Trophoblast cell (in vitro differentiated cells and primary cell): ENCODE results near the gene SEPTIN10.
A peak's percentile ranks its signal among the peaks of the same experiment; 100 is the strongest.
"Not testable (repeated sequence)": the region's sequence is repeated elsewhere in the genome, so short reads cannot be mapped to it uniquely, and the experiment has no call there.

Experiments used
- DNase-seq, 2 donors: peaks; one replicate each; pipeline ENCODE4 v3.0.0-alpha.2; 2016
- H2AFZ ChIP-seq: 2 replicates; pipeline ENCODE4 v1.6.1; 2013; ENCODE audit warnings: low read length, moderate library complexity, mild to moderate bottlenecking; ENCODE audit not compliant: insufficient read depth, poor library complexity
- H2AK5ac ChIP-seq: 2 replicates; pipeline ENCODE4 v1.6.1; 2013; ENCODE audit warnings: mild to moderate bottlenecking, low read length
- H2BK120ac ChIP-seq: 2 replicates; pipeline ENCODE4 v1.6.1; 2013; ENCODE audit warnings: low read length, mild to moderate bottlenecking, moderate library complexity; ENCODE audit not compliant: insufficient read depth, poor library complexity
- H2BK12ac ChIP-seq: 2 replicates; pipeline ENCODE4 v1.6.1; 2013; ENCODE audit warnings: mild to moderate bottlenecking, low read length, moderate library complexity
- H2BK5ac ChIP-seq: 2 replicates; pipeline ENCODE4 v1.6.1; 2013; ENCODE audit warnings: low read length, low read depth, moderate library complexity, mild to moderate bottlenecking; ENCODE audit not compliant: poor library complexity
- H3K14ac ChIP-seq: 2 replicates; pipeline ENCODE4 v1.6.1; 2013; ENCODE audit warnings: mild to moderate bottlenecking, low read length
- H3K18ac ChIP-seq: 2 replicates; pipeline ENCODE4 v1.6.1; 2013; ENCODE audit warnings: mild to moderate bottlenecking, low read length
- H3K23ac ChIP-seq: 2 replicates; pipeline ENCODE4 v1.6.1; 2013; ENCODE audit warnings: low read length
- H3K27ac ChIP-seq: 2 replicates; pipeline ENCODE4 v1.5.1; 2013; ENCODE audit warnings: low read depth, mild to moderate bottlenecking, inconsistent platforms, low read length, moderate library complexity
- H3K27me3 ChIP-seq: 2 replicates; pipeline ENCODE4 v1.6.1; 2013; ENCODE audit warnings: inconsistent platforms, mild to moderate bottlenecking, low read length, moderate library complexity; ENCODE audit not compliant: insufficient read depth
- H3K36me3 ChIP-seq, 2 experiments: 1 replicate in 1 of 2; 2 replicates in 1 of 2; pipeline ENCODE4 v1.6.1; 2013; ENCODE audit warnings: low read length in 2 of 2, mild to moderate bottlenecking in 2 of 2, moderate library complexity in 1 of 2; ENCODE audit not compliant: insufficient read depth in 2 of 2, control insufficient read depth in 1 of 2
- H3K4ac ChIP-seq: 2 replicates; pipeline ENCODE4 v1.6.1; 2013; ENCODE audit warnings: low read depth, mild to moderate bottlenecking, low read length, moderate library complexity
- H3K4me1 ChIP-seq, 2 experiments: 1 replicate in 1 of 2; 2 replicates in 1 of 2; pipeline ENCODE4 v1.6.1; 2013; ENCODE audit warnings: low read length in 2 of 2, mild to moderate bottlenecking in 2 of 2, moderate library complexity in 1 of 2; ENCODE audit not compliant: insufficient read depth in 2 of 2, control insufficient read depth in 1 of 2
- H3K4me2 ChIP-seq: 2 replicates; pipeline ENCODE4 v1.6.1; 2013; ENCODE audit warnings: inconsistent platforms, mild to moderate bottlenecking, low read length, moderate library complexity
- H3K4me3 ChIP-seq: 2 replicates; pipeline ENCODE4 v1.5.1; 2013; ENCODE audit warnings: mild to moderate bottlenecking, low read depth, low read length, inconsistent platforms
- H3K79me1 ChIP-seq: one replicate; pipeline ENCODE4 v1.6.1; 2013; ENCODE audit warnings: low read length
- H3K79me2 ChIP-seq: 2 replicates; pipeline ENCODE4 v1.6.1; 2013; ENCODE audit warnings: low read length, mild to moderate bottlenecking; ENCODE audit not compliant: control insufficient read depth, insufficient read depth, poor library complexity
- H3K9ac ChIP-seq: 2 replicates; pipeline ENCODE4 v1.6.1; 2013; ENCODE audit warnings: mild to moderate bottlenecking, low read length
- H3K9me3 ChIP-seq: 2 replicates; pipeline ENCODE4 v1.6.1; 2013; ENCODE audit warnings: low read depth, mild to moderate bottlenecking, control low read depth, inconsistent platforms, low read length; ENCODE audit not compliant: insufficient read depth
- H4K12ac ChIP-seq: 2 replicates; pipeline ENCODE4 v1.6.1; 2013; ENCODE audit warnings: low read depth, mild to moderate bottlenecking, low read length, moderate library complexity
- H4K8ac ChIP-seq: 2 replicates; pipeline ENCODE4 v1.6.1; 2013; ENCODE audit warnings: low read depth, mild to moderate bottlenecking, low read length, moderate library complexity
- H4K91ac ChIP-seq: one replicate; pipeline ENCODE4 v1.6.1; 2013; ENCODE audit warnings: low read depth, mild to moderate bottlenecking, low read length, moderate library complexity
- WGBS: extraction: QIAGEN DNeasy Blood & Tissue Kit; methylation state at CpG from one replicate; pipeline ENCODE4 v1.1.7; 2013; ENCODE audit warnings: missing lambda C conversion rate; ENCODE audit not compliant: insufficient read length, insufficient coverage; ENCODE audit errors: extremely low coverage; 5-methylcytosine and 5-hydroxymethylcytosine counted together

Gene SEPTIN10

GRCh38 chr2:109640000-109640399 is 26.2 kb upstream of the SEPTIN10 start:
- H3K4me3 ChIP-seq, H3K36me3 ChIP-seq, H2BK5ac ChIP-seq, H3K14ac ChIP-seq, H3K4ac ChIP-seq, H3K79me2 ChIP-seq, H3K4me1 ChIP-seq, H3K9ac ChIP-seq, H3K18ac ChIP-seq, H2AFZ ChIP-seq, H2AK5ac ChIP-seq, H4K8ac ChIP-seq, H3K23ac ChIP-seq, H3K27ac ChIP-seq, H3K4me2 ChIP-seq, H3K27me3 ChIP-seq, H2BK120ac ChIP-seq, H4K91ac ChIP-seq, H3K9me3 ChIP-seq, H4K12ac ChIP-seq: not testable (repeated sequence)
- Histone ChIP-seq H2BK12ac (peak overlapping the region; percentile 77), H3K79me1 (peaks cover 15% of the 10 kb centered on the region)
- peak; percentile 68 to 76 for DNase-seq
- WGBS = no CpG with 5 or more reads among the region's 9 CpGs

GRCh38 chr2:109638795-109639194 is 25.0 kb upstream of the SEPTIN10 start:
- H3K4me3 ChIP-seq = no peak overlapping the region
- no peak overlapping the region for H3K4ac ChIP-seq
- peaks cover 4 to 6% of the 10 kb centered on the region in 2 experiments for H3K4me1 ChIP-seq
- H4K12ac ChIP-seq = no peak overlapping the region
- H3K79me1 ChIP-seq = peaks cover 13% of the 10 kb centered on the region
- H3K9me3 ChIP-seq = no peaks in the 10 kb centered on the region
- H2BK12ac ChIP-seq = peak overlapping the region; percentile 24
- H3K27me3 ChIP-seq = no peaks in the 10 kb centered on the region
- H3K27ac ChIP-seq = no peak overlapping the region
- H2AFZ ChIP-seq = no peak overlapping the region
- H3K14ac ChIP-seq = no peak overlapping the region
- no peaks in the 10 kb centered on the region for H3K79me2 ChIP-seq
- H4K91ac ChIP-seq = peak overlapping the region; percentile 37
- peak in 1 of 2 donors; percentile 27 for DNase-seq
- no peak overlapping the region for H2BK120ac ChIP-seq
- H3K23ac ChIP-seq = no peak overlapping the region
- no peak overlapping the region for H3K9ac ChIP-seq
- H3K4me2 ChIP-seq = no peak overlapping the region
- no peak overlapping the region for H4K8ac ChIP-seq
- no CpG with 5 or more reads among the region's 3 CpGs for WGBS
- H2AK5ac ChIP-seq = peak overlapping the region; percentile 89
- peak overlapping the region; percentile 73 for H2BK5ac ChIP-seq
- no peak overlapping the region for H3K18ac ChIP-seq
- H3K36me3 ChIP-seq = no peaks in the 10 kb centered on the region

GRCh38 chr2:109637749-109638570 is 24.2 kb upstream of the SEPTIN10 start:
- H2BK120ac ChIP-seq = peak overlapping the region; percentile 57
- no peak overlapping the region for H3K4me3 ChIP-seq
- H3K79me2 ChIP-seq = no peaks in the 10 kb centered on the region
- H3K23ac ChIP-seq = no peak overlapping the region
- no peaks in the 10 kb centered on the region for H3K36me3 ChIP-seq
- H3K27ac ChIP-seq = no peak overlapping the region
- no CpG with 5 or more reads among the region's 9 CpGs for WGBS
- H3K79me1 ChIP-seq = peaks cover 9% of the 10 kb centered on the region
- no peak overlapping the region for H4K12ac ChIP-seq
- no peak overlapping the region for H2AFZ ChIP-seq
- no peak overlapping the region for H3K4ac ChIP-seq
- H3K9me3 ChIP-seq = no peaks in the 10 kb centered on the region
- H3K9ac ChIP-seq = no peak overlapping the region
- H3K27me3 ChIP-seq = no peaks in the 10 kb centered on the region
- no peak overlapping the region for H4K8ac ChIP-seq
- H3K4me1 ChIP-seq = peaks cover 4 to 6% of the 10 kb centered on the region in 2 experiments
- H3K4me2 ChIP-seq = no peak overlapping the region
- H3K18ac ChIP-seq = no peak overlapping the region
- no peak overlapping the region for H3K14ac ChIP-seq
- peak overlapping the region; percentile 58 for H2BK12ac ChIP-seq
- H2BK5ac ChIP-seq = no peak overlapping the region
- no peak overlapping the region for H2AK5ac ChIP-seq
- DNase-seq = peak; percentile 54 to 89
- H4K91ac ChIP-seq = peak overlapping the region; percentile 13

- no peak overlapping the region for H3K4me2 ChIP-seq
- no peak overlapping the region for H4K8ac ChIP-seq
- H2AK5ac ChIP-seq = no peak overlapping the region
- H2AFZ ChIP-seq = no peak overlapping the region
- no peak overlapping the region for H3K14ac ChIP-seq
- H3K79me2 ChIP-seq = no peaks in the 10 kb centered on the region
- H3K9me3 ChIP-seq = no peaks in the 10 kb centered on the region
- no peak overlapping the region for H3K4me3 ChIP-seq
- H4K12ac ChIP-seq = no peak overlapping the region
- no peak overlapping the region for H2BK12ac ChIP-seq
- no peak overlapping the region for H3K23ac ChIP-seq
- H3K36me3 ChIP-seq = no peaks in the 10 kb centered on the region
- no peaks in the 10 kb centered on the region for H3K27me3 ChIP-seq
- DNase-seq = peak; percentile 72 to 96
- no peak overlapping the region for H3K18ac ChIP-seq
- H3K9ac ChIP-seq = no peak overlapping the region
- H2BK5ac ChIP-seq = no peak overlapping the region
- no CpG with 5 or more reads among the region's 1 CpG for WGBS
- no peak overlapping the region for H3K27ac ChIP-seq
- no peak overlapping the region for H2BK120ac ChIP-seq
- peaks cover 14% of the 10 kb centered on the region for H3K79me1 ChIP-seq
- H4K91ac ChIP-seq = no peak overlapping the region
- no peak overlapping the region for H3K4ac ChIP-seq
- H3K4me1 ChIP-seq = peaks cover 11 to 13% of the 10 kb centered on the region in 2 experiments
These were observed 22.6 kb upstream of the SEPTIN10 start for GRCh38 chr2:109636317-109636716.
